ENCODE results near the gene OR4K15.

OR4K15 gene

GRCh38 chr14:19974844-19975243 lies 547 bp upstream of the OR4K15 start:
- H3K27ac ChIP-seq: no peak overlapping the region
- H3K4me3 ChIP-seq (ENCODE audit: low read depth in 1 of 2, low read length in 1 of 2): no peak overlapping the region
- TF ChIP-seq, protein P1, sequence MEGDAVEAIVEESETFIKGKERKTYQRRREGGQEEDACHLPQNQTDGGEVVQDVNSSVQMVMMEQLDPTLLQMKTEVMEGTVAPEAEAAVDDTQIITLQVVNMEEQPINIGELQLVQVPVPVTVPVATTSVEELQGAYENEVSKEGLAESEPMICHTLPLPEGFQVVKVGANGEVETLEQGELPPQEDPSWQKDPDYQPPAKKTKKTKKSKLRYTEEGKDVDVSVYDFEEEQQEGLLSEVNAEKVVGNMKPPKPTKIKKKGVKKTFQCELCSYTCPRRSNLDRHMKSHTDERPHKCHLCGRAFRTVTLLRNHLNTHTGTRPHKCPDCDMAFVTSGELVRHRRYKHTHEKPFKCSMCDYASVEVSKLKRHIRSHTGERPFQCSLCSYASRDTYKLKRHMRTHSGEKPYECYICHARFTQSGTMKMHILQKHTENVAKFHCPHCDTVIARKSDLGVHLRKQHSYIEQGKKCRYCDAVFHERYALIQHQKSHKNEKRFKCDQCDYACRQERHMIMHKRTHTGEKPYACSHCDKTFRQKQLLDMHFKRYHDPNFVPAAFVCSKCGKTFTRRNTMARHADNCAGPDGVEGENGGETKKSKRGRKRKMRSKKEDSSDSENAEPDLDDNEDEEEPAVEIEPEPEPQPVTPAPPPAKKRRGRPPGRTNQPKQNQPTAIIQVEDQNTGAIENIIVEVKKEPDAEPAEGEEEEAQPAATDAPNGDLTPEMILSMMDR (IDR thresholded peaks at IDR 0.05): no peak
- no peaks in the 10 kb centered on the region for H3K27me3 ChIP-seq
- no peaks in the 10 kb centered on the region for H3K36me3 ChIP-seq
- no peaks in the 10 kb centered on the region for H3K9me3 ChIP-seq
- no peaks in the 10 kb centered on the region for H3K4me1 ChIP-seq (ENCODE audit: control insufficient read depth in 1 of 2, insufficient read depth in 1 of 2, low read depth in 1 of 2, low read length in 1 of 2)

DNA sequence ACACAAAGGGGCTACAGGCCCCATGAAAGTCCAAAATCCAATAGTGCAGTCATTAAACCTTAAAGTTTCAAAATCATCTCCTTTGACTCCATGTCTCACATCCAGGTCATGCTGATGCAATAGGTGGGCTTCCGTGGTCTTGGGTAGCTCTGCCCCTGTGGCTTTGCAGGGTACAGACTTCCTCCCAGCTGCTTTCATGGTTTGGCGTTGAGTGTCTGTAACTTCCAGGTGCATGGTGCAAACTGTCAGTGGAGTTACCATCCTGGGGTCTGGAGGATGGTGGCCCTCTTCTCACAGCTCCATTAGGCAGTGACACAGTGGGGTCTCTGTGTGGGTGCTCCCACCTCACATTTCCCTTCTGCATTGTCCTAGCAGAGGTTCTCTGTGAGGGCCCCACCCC lies 18.0 kb downstream of the OR4K15 start:
- H3K4me3 ChIP-seq (ENCODE audit: low read depth in 1 of 2, low read length in 1 of 2): no peak overlapping the region
- H3K27me3 ChIP-seq: no peaks in the 10 kb centered on the region
- H3K4me1 ChIP-seq (ENCODE audit: control insufficient read depth in 1 of 2, insufficient read depth in 1 of 2, low read depth in 1 of 2, low read length in 1 of 2): no peaks in the 10 kb centered on the region
- no peaks in the 10 kb centered on the region for H3K36me3 ChIP-seq
- TF ChIP-seq, protein P1 (IDR thresholded peaks at IDR 0.05): no peak
- H3K9me3 ChIP-seq: no peaks in the 10 kb centered on the region
- H3K27ac ChIP-seq: no peak overlapping the region

GRCh38 chr14:20001863-20002262 lies 26.5 kb downstream of the OR4K15 start, which contains the start of gene OR4Q2:
OR4Q2 (plus strand) TSS chr14:20002163.
- no peaks in the 10 kb centered on the region for H3K27me3 ChIP-seq
- TF ChIP-seq, protein P1 (IDR thresholded peaks at IDR 0.05): no peak
- no peak within 1 kb of the TSS for H3K27ac ChIP-seq
- H3K36me3 ChIP-seq: no peaks in the 10 kb centered on the region
- H3K4me3 ChIP-seq (ENCODE audit: low read depth in 1 of 2, low read length in 1 of 2): no peak within 1 kb of the TSS
- no peaks in the 10 kb centered on the region for H3K9me3 ChIP-seq
- H3K4me1 ChIP-seq (ENCODE audit: control insufficient read depth in 1 of 2, insufficient read depth in 1 of 2, low read depth in 1 of 2, low read length in 1 of 2): no peaks in the 10 kb centered on the region

DNA sequence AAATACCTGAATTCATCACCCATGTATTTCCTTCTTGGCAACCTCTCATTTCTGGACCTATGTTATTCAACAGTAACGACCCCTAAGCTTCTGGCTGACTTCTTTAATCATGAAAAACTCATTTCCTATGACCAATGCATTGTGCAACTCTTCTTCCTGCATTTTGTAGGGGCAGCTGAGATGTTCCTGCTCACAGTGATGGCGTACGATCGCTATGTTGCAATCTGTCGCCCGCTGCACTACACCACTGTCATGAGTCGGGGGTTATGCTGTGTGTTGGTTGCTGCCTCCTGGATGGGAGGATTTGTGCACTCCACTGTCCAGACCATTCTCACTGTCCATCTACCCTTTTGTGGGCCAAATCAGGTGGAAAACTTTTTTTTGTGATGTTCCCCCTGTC lies 26.9 kb downstream of the OR4K15 start:
- Histone ChIP-seq H3K4me1 (ENCODE audit: control insufficient read depth in 1 of 2, insufficient read depth in 1 of 2, low read depth in 1 of 2, low read length in 1 of 2) (no peaks in the 10 kb centered on the region), H3K27me3 (no peaks in the 10 kb centered on the region), H3K4me3 (ENCODE audit: low read depth in 1 of 2, low read length in 1 of 2) (no peak overlapping the region), H3K27ac (no peak overlapping the region), H3K36me3 (no peaks in the 10 kb centered on the region), H3K9me3 (no peaks in the 10 kb centered on the region)
- TF ChIP-seq, protein P1 (IDR thresholded peaks at IDR 0.05): no peak

GRCh38 chr14:20008156-20008555 lies 32.8 kb downstream of the OR4K15 start:
- Histone ChIP-seq H3K27ac (no peak overlapping the region), H3K4me3 (ENCODE audit: low read depth in 1 of 2, low read length in 1 of 2) (no peak overlapping the region), H3K36me3 (no peaks in the 10 kb centered on the region), H3K9me3 (no peaks in the 10 kb centered on the region), H3K27me3 (no peaks in the 10 kb centered on the region), H3K4me1 (ENCODE audit: control insufficient read depth in 1 of 2, insufficient read depth in 1 of 2, low read depth in 1 of 2, low read length in 1 of 2) (peaks cover 0 to 5% of the 10 kb centered on the region in 2 experiments)
- TF ChIP-seq, protein P1 (IDR thresholded peaks at IDR 0.05): no peak
